GM12878 (cell line): ENCODE measurements around the gene BMP2K. TPM values are rescaled to one million over a fixed set of nuclear protein-coding genes. Genes with fewer than 3 reads are reported as not detected.
A peak's percentile ranks its signal among the peaks of the same experiment; 100 is the strongest.

Experiments
- ATAC-seq: fragments of 200-7000 bp; cut with Tn5 transposase; 3 replicates; pipeline ENCODE4 v1.9.1; 2020; ENCODE audit warnings: mild to moderate bottlenecking, moderate library complexity
- BruUV-seq: library from RNA; stranded (reverse); fragments of 400-500 nt; replicated peaks from 2 replicates; lab custom pipeline; 2021; lab: Mats Ljungman, UMichigan
- CTCF ChIA-PET: fragments of 300-600 bp; sonication (Branson Sonifier 250); formaldehyde crosslinking; extraction: SDS; loops from one replicate; lab custom pipeline; 2021; ENCODE audit warnings: inconsistent platforms; lab: Yijun Ruan, JAX
- POLR2A ChIA-PET: fragments of 350-600 bp; formaldehyde crosslinking; extraction: SDS; loops from one replicate; lab custom pipeline; 2021; ENCODE audit warnings: inconsistent platforms; lab: Charles Lee
- RAD21 ChIA-PET: fragments of 300-600 bp; sonication (Branson Sonifier 250); formaldehyde crosslinking; loops from one replicate; lab custom pipeline; 2023; ENCODE audit warnings: antibody characterized with exemption; ENCODE audit not compliant: unreplicated experiment; lab: Charles Lee
- SMC1A ChIA-PET: fragments of 300-600 bp; sonication (Branson Sonifier 250); formaldehyde crosslinking; loops from one replicate; lab custom pipeline; 2023; ENCODE audit not compliant: unreplicated experiment, uncharacterized antibody; lab: Charles Lee
- DNase-seq: peaks from one replicate; pipeline ENCODE4 v3.0.0-alpha.2; 2011; ENCODE audit warnings: low read depth, low spot score
- FAIRE-seq: peaks from 3 replicates; lab custom pipeline; 2011; peaks lifted over from hg19 to GRCh38; lab: Jason Lieb, UNC
- H2AFZ ChIP-seq: 2 replicates; pipeline ENCODE4 v1.6.0; 2011; ENCODE audit warnings: low read depth, low read length, control low read depth; ENCODE audit not compliant: control insufficient read depth
- H3K27ac ChIP-seq: 2 replicates; pipeline ENCODE4 v1.5.1; 2011; ENCODE audit warnings: control low read depth; ENCODE audit not compliant: control insufficient read depth, insufficient read depth
- H3K27me3 ChIP-seq, 2 experiments: replicated peaks in 1 of 2; 2 replicates each; pipeline versions ENCODE4 v1.6.0 to v1.6.1; 2011; ENCODE audit warnings: low read length in 1 of 2; ENCODE audit not compliant: control insufficient read depth in 2 of 2, insufficient read depth in 2 of 2
- H3K36me3 ChIP-seq, 2 experiments: 2 replicates each; pipeline ENCODE4 v1.5.1; 2011; ENCODE audit warnings: low read length in 1 of 2; ENCODE audit not compliant: control insufficient read depth in 2 of 2, insufficient read depth in 2 of 2
- H3K4me1 ChIP-seq: 2 replicates; pipeline ENCODE4 v1.6.1; 2011; ENCODE audit warnings: mild to moderate bottlenecking, low read length, moderate library complexity, mixed read lengths; ENCODE audit not compliant: control insufficient read depth, insufficient read depth
- H3K4me2 ChIP-seq: 2 replicates; pipeline ENCODE4 v1.6.0; 2011; ENCODE audit warnings: control low read depth; ENCODE audit not compliant: control insufficient read depth, insufficient read depth
- H3K4me3 ChIP-seq: fragments of 200-600 bp; sonication (generic); 2 replicates; pipeline ENCODE4 v1.5.1; 2016
- H3K79me2 ChIP-seq: 2 replicates; pipeline ENCODE4 v1.6.0; 2011; ENCODE audit warnings: low read length; ENCODE audit not compliant: control insufficient read depth, insufficient read depth
- H3K9ac ChIP-seq: 2 replicates; pipeline ENCODE4 v1.8.0; 2011; ENCODE audit warnings: low read length, control low read depth, mixed read lengths; ENCODE audit not compliant: control insufficient read depth, insufficient read depth
- H3K9me3 ChIP-seq: replicated peaks from 3 replicates; pipeline ENCODE4 v1.5.1; 2011; ENCODE audit warnings: mild to moderate bottlenecking, low read length; ENCODE audit not compliant: control insufficient read depth, insufficient read depth
- H4K20me1 ChIP-seq: 2 replicates; pipeline ENCODE4 v1.6.0; 2011; ENCODE audit not compliant: control insufficient read depth, insufficient read depth
- ATF2 ChIP-seq: IDR thresholded peaks from 2 replicates; pipeline ENCODE4 v1.6.1; 2012; ENCODE audit warnings: low read length, inconsistent platforms
- BHLHE40 ChIP-seq, 2 experiments: fragments of 450-650 bp in 1 of 2; IDR thresholded peaks; 2 replicates each; pipeline ENCODE4 v1.6.1; 2011 to 2017; ENCODE audit warnings: low read depth in 2 of 2, borderline replicate concordance in 1 of 2, improper control_type of control experiment in 1 of 2, low read length in 1 of 2, mild to moderate bottlenecking in 1 of 2
- BMI1 ChIP-seq: fragments of 450-650 bp; IDR thresholded peaks from 2 replicates; pipeline ENCODE4 v1.6.1; 2016; ENCODE audit warnings: mild to moderate bottlenecking, moderate library complexity, borderline replicate concordance
- CBFB ChIP-seq: IDR thresholded peaks from 2 replicates; pipeline ENCODE4 v1.6.1; 2016; ENCODE audit warnings: antibody characterized with exemption, low read depth
- CBX3 ChIP-seq: fragments of 200-600 bp; sonication (generic); IDR thresholded peaks from 2 replicates; pipeline ENCODE4 v1.6.1; 2016; ENCODE audit warnings: low read depth, borderline replicate concordance
- CEBPB ChIP-seq, 2 experiments: fragments of 150-350 bp in 1 of 2; IDR thresholded peaks; 2 replicates each; pipeline ENCODE4 v1.6.1; 2012 to 2014; ENCODE audit warnings: low read depth in 2 of 2, low read length in 2 of 2, borderline replicate concordance in 1 of 2, inconsistent platforms in 1 of 2
- CHD1 ChIP-seq: IDR thresholded peaks from 2 replicates; pipeline ENCODE4 v1.6.1; 2012; ENCODE audit warnings: low read depth, low read length, improper control_type of control experiment
- CREB1 ChIP-seq: IDR thresholded peaks from 2 replicates; pipeline ENCODE4 v1.6.1; 2012; ENCODE audit warnings: low read depth, mild to moderate bottlenecking, inconsistent platforms
- E2F8 ChIP-seq: fragments of 450-650 bp; IDR thresholded peaks from 2 replicates; pipeline ENCODE4 v1.6.1; 2018; ENCODE audit warnings: mild to moderate bottlenecking, low read depth, moderate library complexity; ENCODE audit not compliant: partially characterized antibody
- EP300 ChIP-seq, 2 experiments: fragments of 150-350 bp in 1 of 2; IDR thresholded peaks; 2 replicates each; pipeline ENCODE4 v1.6.1; 2011 to 2012; ENCODE audit warnings: low read depth in 2 of 2, low read length in 2 of 2, borderline replicate concordance in 1 of 2, improper control_type of control experiment in 1 of 2, inconsistent platforms in 1 of 2; ENCODE audit not compliant: control insufficient read depth in 1 of 2
- LARP7 ChIP-seq: fragments of 450-650 bp; IDR thresholded peaks from 2 replicates; pipeline ENCODE4 v1.6.1; 2017; ENCODE audit warnings: mild to moderate bottlenecking
- PML ChIP-seq: IDR thresholded peaks from 2 replicates; pipeline ENCODE4 v1.6.1; 2012; ENCODE audit warnings: low read length, inconsistent platforms
- SRF ChIP-seq, 2 experiments: IDR thresholded peaks; 2 replicates each; pipeline ENCODE4 v1.6.1; 2011; ENCODE audit warnings: low read depth in 2 of 2, low read length in 2 of 2, mild to moderate bottlenecking in 1 of 2, moderate library complexity in 1 of 2
- STAT3 ChIP-seq: IDR thresholded peaks from 2 replicates; pipeline ENCODE4 v1.6.1; 2011; ENCODE audit warnings: low read depth, low read length, improper control_type of control experiment
- SUPT20H ChIP-seq: IDR thresholded peaks from 2 replicates; pipeline ENCODE4 v1.6.1; 2011; ENCODE audit warnings: low read depth, mild to moderate bottlenecking, low read length, moderate library complexity, borderline replicate concordance; ENCODE audit not compliant: control insufficient read depth
- ZNF217 ChIP-seq: fragments of 450-650 bp; IDR thresholded peaks from 2 replicates; pipeline ENCODE4 v1.6.1; 2017; ENCODE audit warnings: antibody characterized with exemption, mild to moderate bottlenecking
- ZZZ3 ChIP-seq: IDR thresholded peaks from 2 replicates; pipeline ENCODE4 v1.6.1; 2011; ENCODE audit warnings: low read depth; ENCODE audit not compliant: control insufficient read depth, insufficient read length
- WGBS: methylation state at CpG from one replicate; pipeline ENCODE4 v1.1.6; 2016; ENCODE audit warnings: low lambda C conversion rate; ENCODE audit not compliant: insufficient replicate concordance, insufficient coverage; ENCODE audit errors: missing lambda C conversion rate; 5-methylcytosine and 5-hydroxymethylcytosine counted together
- in situ Hi-C: fragments of 300-500 bp; cut with MboI; formaldehyde crosslinking; loops from 9 replicates; pipeline ENCODE4 v1.14.3; 2018; ENCODE audit warnings: mixed read lengths
- intact Hi-C: fragments of 100-400 bp; cut with micrococcal nuclease; formaldehyde crosslinking; loops from one replicate; pipeline ENCODE4 v1.14.2; 2022; ENCODE audit not compliant: unreplicated experiment
- polyA plus RNA-seq, 11 experiments: library from polyadenylated mRNA; depleted of rRNA in 4 of 11; unstranded in 6 of 11; stranded (reverse) in 5 of 11; fragments of >200 nt; fragmentation: Nextera tagmentation in 4 of 11; fragmentation: Illumina TruSeq in 1 of 11; extraction: Ambion mirVana in 4 of 11; extraction: Trizol in 1 of 11; gene quantifications; 1 replicate in 1 of 11; 2 replicates in 10 of 11; pipeline versions ENCODE4 v1.2.1 to v1.2.3, GENCODE V29; 2011 to 2016; ENCODE audit warnings: inconsistent platforms in 2 of 11, missing spikeins in 2 of 11, low read depth in 1 of 11
- total RNA-seq, 4 experiments: library from RNA; depleted of rRNA in 3 of 4; stranded (reverse); fragments of >200 nt in 3 of 4; fragmentation: Illumina TruSeq in 1 of 4; extraction: Trizol in 1 of 4; gene quantifications; 2 replicates each; pipeline versions ENCODE4 v1.2.1 to v1.2.3, GENCODE V29; 2013 to 2021

BMP2K gene
- total and polyA plus RNA-seq, 10 of the 15 experiments (the other 5 are each of a cell fraction or from before 2014, with no cell fraction given) = 3.3 to 84.6 (median 24.8) TPM

GRCh38 chr4:78778530-78778929 lies 2.4 kb downstream of the BMP2K start (continued):
- no peak for TF ChIP-seq CHD1
- TF ChIP-seq, all 136 proteins: peak for 0

DNA sequence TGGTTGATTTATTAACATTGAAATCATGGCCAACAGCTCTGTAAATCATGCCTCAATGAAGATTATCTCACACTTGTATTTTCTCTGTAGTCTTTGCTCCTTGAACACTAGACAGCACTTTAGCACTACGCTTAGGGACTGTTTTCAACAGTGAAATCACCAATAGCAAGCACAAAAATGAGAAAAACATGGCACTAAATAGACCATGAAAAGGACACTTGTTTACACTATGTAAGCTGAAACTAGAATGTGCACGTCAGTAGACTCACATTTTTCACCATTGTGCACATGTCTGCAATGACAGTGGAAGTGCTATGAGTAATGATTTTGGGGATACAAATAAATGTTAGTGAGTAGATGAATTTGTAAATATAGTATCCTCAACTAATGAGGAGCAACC lies 3.1 kb downstream of the BMP2K start:
- in situ Hi-C loops = no loop called here
- TF ChIP-seq CBFB (no peak), BMI1 (no peak), CBX3 (no peak), ATF2 (0 out of 2 replicates have a peak, but pooled peaks have one; percentile 23), E2F8 (no peak), CEBPB (IDR thresholded peaks at IDR 0.05; ENCODE audit: borderline replicate concordance in 1 of 2, low read depth in 2 of 2, low read length in 2 of 2) (no peak), PML (0 out of 2 replicates have a peak, but pooled peaks have one; percentile 7), BHLHE40 (IDR thresholded peaks at IDR 0.05; ENCODE audit: borderline replicate concordance in 1 of 2, low read depth in 2 of 2, low read length in 1 of 2) (peak; percentile 65 to 69; a peak in 3 of 4 replicates), ZNF217 (no peak), SUPT20H (no peak), STAT3 (0 out of 2 replicates have a peak, but pooled peaks have one; percentile 21), CREB1 (peak; percentile 41; the same call in 1 of the 2 replicates), EP300 (IDR thresholded peaks at IDR 0.05; ENCODE audit: borderline replicate concordance in 1 of 2, control insufficient read depth in 1 of 2, low read depth in 2 of 2, low read length in 2 of 2) (peak in 1 of 2 experiments; percentile 32; a peak in 1 of 4 replicates), ZZZ3 (no peak), LARP7 (no peak), SRF (IDR thresholded peaks at IDR 0.05; ENCODE audit: low read depth in 2 of 2, low read length in 2 of 2) (no peak)

More for the DNA sequence above, 3.1 kb downstream of the BMP2K start:
- H3K4me1 ChIP-seq = peaks cover 12% of the 10 kb centered on the region; the same call in 1 of the 2 replicates
- 0 out of 2 replicates have a peak overlapping the region, but pooled peaks have one; percentile 31 for H3K9ac ChIP-seq
- H3K27ac ChIP-seq = no peak overlapping the region
- peak overlapping the region; percentile 99 for H3K4me3 ChIP-seq
- ChIA-PET RAD21 (interaction anchor here (0.6 to 7.3 kb wide), 12 partner anchors 9 to 720 kb away, joined by 3 to 49 read pairs (median 3); no protein-coding TSS in a partner anchor), CTCF (interaction anchor here (1.3 to 6.0 kb wide), 6 partner anchors 11 to 165 kb away, joined by 3 to 24 read pairs (median 6); no protein-coding TSS in a partner anchor), POLR2A (interaction anchor here (1.0 to 3.6 kb wide), 4 partner anchors 10 to 83 kb away, joined by 3 to 11 read pairs (median 4); no protein-coding TSS in a partner anchor), SMC1A (interaction anchor here (0.9 to 8.3 kb wide), 12 partner anchors 10 to 166 kb away, joined by 3 to 80 read pairs (median 4); no protein-coding TSS in a partner anchor)
- 29% methylated on average over 2 of the region's 2 CpGs for WGBS
- no peaks in the 10 kb centered on the region for H3K36me3 ChIP-seq
- H3K79me2 ChIP-seq = peaks cover 81% of the 10 kb centered on the region
- H3K9me3 ChIP-seq = no peaks in the 10 kb centered on the region
- H4K20me1 ChIP-seq = no peaks in the 10 kb centered on the region; the same call in 1 of the 2 replicates
- BruUV-seq = no TSS peak
- intact Hi-C loops = loop anchor here (5.0 kb wide), 3 partner anchors 42 to 137 kb away; no protein-coding TSS in a partner anchor
- ATAC-seq = peak; percentile 32
- H3K4me2 ChIP-seq = peak overlapping the region; percentile 64
- DNase-seq = no peak
- no peak overlapping the region for H2AFZ ChIP-seq
- H3K27me3 ChIP-seq = no peaks in the 10 kb centered on the region
- FAIRE-seq = no peak
